Measurements from ENCODE around the gene TPPP2. TPM values are rescaled to one million over a fixed set of nuclear protein-coding genes. Genes with fewer than 3 reads are reported as not detected.

The TPPP2 gene
- total RNA-seq, 1 donor from 2014 or later = not detected

GRCh38 chr14:20989471-20989786 lies 40.6 kb upstream of the TPPP2 start:
- DNase-seq (no peak), ATAC-seq (no peak)
- intact Hi-C loops (cut with DNase I) = no loop called here
- H3K4me3 ChIP-seq = peak overlapping the region; percentile 97
- H3K27ac ChIP-seq = peak overlapping the region; percentile 89
- no peaks in the 10 kb centered on the region for H3K9me3 ChIP-seq
- peaks cover 32% of the 10 kb centered on the region for H3K36me3 ChIP-seq
- H3K27me3 ChIP-seq (ENCODE audit: low read depth) = no peaks in the 10 kb centered on the region
- peaks cover 27% of the 10 kb centered on the region for H3K4me1 ChIP-seq
- TF ChIP-seq CTCF (IDR thresholded peaks at IDR 0.05) = no peak

GRCh38 chr14:20989787-20990600 lies 40.0 kb upstream of the TPPP2 start, which contains the start of gene METTL17:
METTL17 (plus strand) TSS chr14:20989980; CDS start chr14:20990003, 23 bp downstream.
- peak within 1 kb of the TSS; percentile 89 for H3K27ac ChIP-seq
- DNase-seq (peak; percentile 93), ATAC-seq (peak; percentile 96 to 97)
- H3K4me1 ChIP-seq = peaks cover 27% of the 10 kb centered on the region
- peak; percentile 32 for TF ChIP-seq CTCF (IDR thresholded peaks at IDR 0.05)
- no peaks in the 10 kb centered on the region for H3K9me3 ChIP-seq
- intact Hi-C loops (cut with DNase I) = no loop called here
- H3K4me3 ChIP-seq = peak within 1 kb of the TSS; percentile 97
- H3K27me3 ChIP-seq (ENCODE audit: low read depth) = no peaks in the 10 kb centered on the region
- peaks cover 38% of the 10 kb centered on the region for H3K36me3 ChIP-seq

- intact Hi-C loops (cut with DNase I) = no loop called here
- TF ChIP-seq CTCF (IDR thresholded peaks at IDR 0.05) = no peak
- Histone ChIP-seq H3K36me3 (peaks cover 62% of the 10 kb centered on the region), H3K4me1 (peaks cover 4% of the 10 kb centered on the region), H3K9me3 (no peaks in the 10 kb centered on the region), H3K4me3 (no peak overlapping the region), H3K27ac (no peak overlapping the region), H3K27me3 (ENCODE audit: low read depth) (no peaks in the 10 kb centered on the region)
- DNase-seq (no peak), ATAC-seq (no peak)
These were observed 33.5 kb upstream of the TPPP2 start for GRCh38 chr14:20996521-20996920.

- Histone ChIP-seq H3K36me3 (peaks cover 56% of the 10 kb centered on the region), H3K27ac (no peak overlapping the region), H3K4me3 (no peak overlapping the region), H3K27me3 (ENCODE audit: low read depth) (no peaks in the 10 kb centered on the region), H3K4me1 (no peaks in the 10 kb centered on the region), H3K9me3 (no peaks in the 10 kb centered on the region)
- intact Hi-C loops (cut with DNase I) = no loop called here
- ATAC-seq (no peak), DNase-seq (no peak)
- no peak for TF ChIP-seq CTCF (IDR thresholded peaks at IDR 0.05)
These were observed 32.9 kb upstream of the TPPP2 start for GRCh38 chr14:20997115-20997514.

GRCh38 chr14:20997564-20997963 lies 32.5 kb upstream of the TPPP2 start:
- no peaks in the 10 kb centered on the region for H3K9me3 ChIP-seq
- no peak for ATAC-seq
- no peaks in the 10 kb centered on the region for H3K27me3 ChIP-seq (ENCODE audit: low read depth)
- H3K36me3 ChIP-seq = peaks cover 52% of the 10 kb centered on the region
- TF ChIP-seq CTCF (IDR thresholded peaks at IDR 0.05) = no peak
- DNase-seq = no peak
- no peak overlapping the region for H3K27ac ChIP-seq
- H3K4me1 ChIP-seq = no peaks in the 10 kb centered on the region
- intact Hi-C loops (cut with DNase I) = no loop called here
- H3K4me3 ChIP-seq = no peak overlapping the region
